Measurements from ENCODE around the gene MALRD1.
"Not testable (repeated sequence)": the region's sequence is repeated elsewhere in the genome, so short reads cannot be mapped to it uniquely, and the experiment has no call there.

Gene MALRD1

GRCh38 chr10:19730167-19730906 is 681.7 kb downstream of the MALRD1 start:
- H3K4me3 ChIP-seq (ENCODE audit: low read depth, low read length): no peak overlapping the region
- no peak overlapping the region for H3K27ac ChIP-seq
- TF ChIP-seq, protein P1, sequence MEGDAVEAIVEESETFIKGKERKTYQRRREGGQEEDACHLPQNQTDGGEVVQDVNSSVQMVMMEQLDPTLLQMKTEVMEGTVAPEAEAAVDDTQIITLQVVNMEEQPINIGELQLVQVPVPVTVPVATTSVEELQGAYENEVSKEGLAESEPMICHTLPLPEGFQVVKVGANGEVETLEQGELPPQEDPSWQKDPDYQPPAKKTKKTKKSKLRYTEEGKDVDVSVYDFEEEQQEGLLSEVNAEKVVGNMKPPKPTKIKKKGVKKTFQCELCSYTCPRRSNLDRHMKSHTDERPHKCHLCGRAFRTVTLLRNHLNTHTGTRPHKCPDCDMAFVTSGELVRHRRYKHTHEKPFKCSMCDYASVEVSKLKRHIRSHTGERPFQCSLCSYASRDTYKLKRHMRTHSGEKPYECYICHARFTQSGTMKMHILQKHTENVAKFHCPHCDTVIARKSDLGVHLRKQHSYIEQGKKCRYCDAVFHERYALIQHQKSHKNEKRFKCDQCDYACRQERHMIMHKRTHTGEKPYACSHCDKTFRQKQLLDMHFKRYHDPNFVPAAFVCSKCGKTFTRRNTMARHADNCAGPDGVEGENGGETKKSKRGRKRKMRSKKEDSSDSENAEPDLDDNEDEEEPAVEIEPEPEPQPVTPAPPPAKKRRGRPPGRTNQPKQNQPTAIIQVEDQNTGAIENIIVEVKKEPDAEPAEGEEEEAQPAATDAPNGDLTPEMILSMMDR (IDR thresholded peaks at IDR 0.05; ENCODE audit: low read depth, low read length): no peak
- no peaks in the 10 kb centered on the region for H3K9me3 ChIP-seq (ENCODE audit: severe bottlenecking)
- no peaks in the 10 kb centered on the region for H3K27me3 ChIP-seq (ENCODE audit: insufficient read depth, low read depth, severe bottlenecking)
- no peaks in the 10 kb centered on the region for H3K36me3 ChIP-seq
- no peak for DNase-seq

GRCh38 chr10:19730907-19731217 is 682.3 kb downstream of the MALRD1 start:
- TF ChIP-seq, protein P1 (IDR thresholded peaks at IDR 0.05; ENCODE audit: low read depth, low read length): no peak
- no peaks in the 10 kb centered on the region for H3K27me3 ChIP-seq (ENCODE audit: insufficient read depth, low read depth, severe bottlenecking)

DNA sequence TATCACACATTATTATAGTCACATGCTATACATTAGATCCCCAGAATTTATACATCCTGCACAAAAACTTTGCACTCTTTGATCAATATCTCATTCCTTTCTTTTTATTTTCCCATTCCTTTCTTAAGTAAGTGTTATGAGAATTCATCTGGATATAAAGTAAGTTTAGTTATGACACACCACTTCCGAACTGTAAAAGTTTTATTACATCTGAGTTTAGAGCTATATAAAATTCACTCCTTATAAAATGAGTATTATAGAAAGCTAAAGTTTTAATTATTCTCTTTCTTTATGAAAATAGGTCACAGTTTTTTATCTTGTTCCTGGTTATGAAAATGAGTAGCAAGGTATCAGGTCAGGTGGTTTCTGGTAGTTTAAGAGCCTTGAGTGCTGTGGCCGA is 683.0 kb downstream of the MALRD1 start:
- TF ChIP-seq, protein P1 (IDR thresholded peaks at IDR 0.05; ENCODE audit: low read depth, low read length): no peak
- no peaks in the 10 kb centered on the region for H3K36me3 ChIP-seq
- no peak overlapping the region for H3K27ac ChIP-seq
- no peaks in the 10 kb centered on the region for H3K27me3 ChIP-seq (ENCODE audit: insufficient read depth, low read depth, severe bottlenecking)
- DNase-seq: no peak
- H3K4me3 ChIP-seq (ENCODE audit: low read depth, low read length): no peak overlapping the region
- no peaks in the 10 kb centered on the region for H3K9me3 ChIP-seq (ENCODE audit: severe bottlenecking)

More at GRCh38 chr10:19730907-19731217, 682.3 kb downstream of the MALRD1 start:
- Histone ChIP-seq H3K9me3 (ENCODE audit: severe bottlenecking) (no peaks in the 10 kb centered on the region), H3K36me3 (no peaks in the 10 kb centered on the region), H3K27ac (no peak overlapping the region), H3K4me3 (ENCODE audit: low read depth, low read length) (no peak overlapping the region)
- DNase-seq: no peak

- TF ChIP-seq, protein P1 (IDR thresholded peaks at IDR 0.05; ENCODE audit: low read depth, low read length): no peak
- Histone ChIP-seq H3K27me3 (ENCODE audit: insufficient read depth, low read depth, severe bottlenecking) (no peaks in the 10 kb centered on the region), H3K4me3 (ENCODE audit: low read depth, low read length) (no peak overlapping the region), H3K9me3 (ENCODE audit: severe bottlenecking) (no peaks in the 10 kb centered on the region), H3K36me3 (no peaks in the 10 kb centered on the region), H3K27ac (no peak overlapping the region)
- DNase-seq: no peak
These were observed 689.8 kb downstream of the MALRD1 start for GRCh38 chr10:19738440-19738839.

- not testable (repeated sequence) for H3K27me3 ChIP-seq (ENCODE audit: insufficient read depth, low read depth, severe bottlenecking); H3K4me3 ChIP-seq (ENCODE audit: low read depth, low read length); H3K36me3 ChIP-seq; DNase-seq; H3K9me3 ChIP-seq (ENCODE audit: severe bottlenecking); H3K27ac ChIP-seq
These were observed 690.6 kb downstream of the MALRD1 start for GRCh38 chr10:19739232-19739631.

DNA sequence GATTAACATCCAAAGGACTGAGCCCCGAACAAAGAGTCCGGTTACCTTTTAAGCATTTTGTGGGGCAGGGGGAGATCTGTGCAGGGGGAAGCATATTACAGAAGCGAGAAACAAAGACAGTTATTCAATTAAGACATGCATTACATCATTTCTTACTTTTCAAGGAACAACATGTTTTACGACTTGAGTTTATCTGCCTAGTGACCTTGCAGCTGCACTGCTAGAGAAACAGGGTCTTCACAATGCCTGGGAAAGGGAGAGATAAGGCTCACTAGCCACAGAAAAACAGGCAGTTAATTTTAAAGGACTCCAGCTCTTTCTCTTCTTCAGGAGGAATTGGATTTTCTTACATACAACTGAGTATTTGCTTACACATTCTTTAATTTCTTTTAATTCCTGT is 693.5 kb downstream of the MALRD1 start:
- not testable (repeated sequence) for H3K27ac ChIP-seq; DNase-seq; H3K36me3 ChIP-seq; H3K4me3 ChIP-seq (ENCODE audit: low read depth, low read length); H3K9me3 ChIP-seq (ENCODE audit: severe bottlenecking); H3K27me3 ChIP-seq (ENCODE audit: insufficient read depth, low read depth, severe bottlenecking)

DNA sequence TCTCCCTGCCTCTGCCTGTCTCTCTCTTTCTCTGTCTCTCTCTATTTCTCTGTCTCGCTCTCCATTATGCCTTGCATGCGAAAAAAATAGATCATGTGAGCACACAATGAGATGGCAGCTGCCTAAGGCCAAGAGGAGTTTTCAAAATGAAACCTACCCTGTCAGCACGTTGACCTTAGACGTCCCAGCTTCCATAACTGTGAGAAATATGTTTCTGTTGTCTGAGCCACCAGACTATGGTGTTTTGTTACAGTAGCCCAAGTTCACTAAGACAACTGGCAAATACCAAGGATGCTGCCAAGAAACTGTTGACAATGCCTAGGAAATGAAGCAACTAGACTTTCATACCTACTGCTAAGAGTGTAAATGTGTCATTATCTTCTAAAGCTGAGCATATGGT is 697.1 kb downstream of the MALRD1 start:
- H3K36me3 ChIP-seq: no peaks in the 10 kb centered on the region
- TF ChIP-seq, protein P1 (IDR thresholded peaks at IDR 0.05; ENCODE audit: low read depth, low read length): no peak
- no peaks in the 10 kb centered on the region for H3K9me3 ChIP-seq (ENCODE audit: severe bottlenecking)
- H3K27me3 ChIP-seq (ENCODE audit: insufficient read depth, low read depth, severe bottlenecking): no peaks in the 10 kb centered on the region
- no peak overlapping the region for H3K27ac ChIP-seq
- no peak for DNase-seq
- H3K4me3 ChIP-seq (ENCODE audit: low read depth, low read length): no peak overlapping the region

All from WERI-Rb-1 (cell line).